HCT116 (cell line): ENCODE measurements around the gene TANGO6. TPM values are rescaled to one million over a fixed set of nuclear protein-coding genes. Genes with fewer than 3 reads are reported as not detected.

Source experiments
- ATAC-seq: fragments of 200-7000 bp; cut with Tn5 transposase; 2 replicates; pipeline ENCODE4 v1.9.1; 2020; ENCODE audit warnings: mild to moderate bottlenecking, moderate library complexity
- BruUV-seq: library from RNA; stranded (reverse); fragments of 400-500 nt; replicated peaks from 2 replicates; lab custom pipeline; 2021; lab: Mats Ljungman, UMichigan
- CTCF ChIA-PET: fragments of 300-600 bp; sonication (Branson Sonifier 250); formaldehyde crosslinking; loops from one replicate; lab custom pipeline; 2021; ENCODE audit warnings: antibody characterized with exemption; lab: Charles Lee
- POLR2A ChIA-PET: fragments of 300-600, 350-600 bp; sonication (Branson Sonifier 250); formaldehyde crosslinking; loops from one replicate; lab custom pipeline; 2021; ENCODE audit warnings: antibody characterized with exemption; lab: Charles Lee
- RAD21 ChIA-PET, 2 experiments: fragments of 300-600 bp; sonication (Branson Sonifier 250); formaldehyde crosslinking; loops; one replicate each; lab custom pipeline; 2023; ENCODE audit warnings: low total read pairs in 2 of 2; ENCODE audit not compliant: uncharacterized antibody in 2 of 2, unreplicated experiment in 2 of 2, low non-redundant PET in 1 of 2; lab: Charles Lee
- DNase-seq: peaks from one replicate; pipeline ENCODE4 v3.0.0-alpha.2; 2010; ENCODE audit warnings: low read depth, low spot score
- H2AFZ ChIP-seq: fragments of 200-600 bp; shearing (Covaris generic), sonication (generic); 2 replicates; pipeline ENCODE4 v1.6.1; 2017; ENCODE audit warnings: low read depth, mixed run types, mixed read lengths, antibody characterized with exemption, low read length; ENCODE audit not compliant: poor library complexity, severe bottlenecking
- H3K27ac ChIP-seq: 2 replicates; pipeline ENCODE4 v1.5.1; 2012; ENCODE audit warnings: low read depth, low read length
- H3K27me3 ChIP-seq: fragments of 200-600 bp; sonication (generic); 2 replicates; pipeline ENCODE4 v1.6.1; 2016; ENCODE audit warnings: mixed run types, low read length, mixed read lengths; ENCODE audit not compliant: insufficient read depth
- H3K36me3 ChIP-seq, 2 experiments: fragments of 200-500 bp in 1 of 2; fragments of 200-600 bp in 1 of 2; sonication (Bioruptor generic) in 1 of 2; sonication (generic) in 1 of 2; 2 replicates each; pipeline versions ENCODE4 v1.5.1 to v1.6.1; 2014 to 2016; ENCODE audit warnings: low read length in 2 of 2, inconsistent platforms in 1 of 2, mixed read lengths in 1 of 2, mixed run types in 1 of 2; ENCODE audit not compliant: insufficient read depth in 2 of 2, control insufficient read depth in 1 of 2
- H3K4me1 ChIP-seq, 2 experiments: fragments of 200-600 bp in 1 of 2; sonication (generic) in 1 of 2; 2 replicates each; pipeline versions ENCODE4 v1.5.1 to v1.6.1; 2012 to 2017; ENCODE audit warnings: low read length in 2 of 2, inconsistent platforms in 1 of 2, mild to moderate bottlenecking in 1 of 2, mixed read lengths in 1 of 2, mixed run types in 1 of 2, moderate library complexity in 1 of 2; ENCODE audit not compliant: insufficient read depth in 2 of 2, control insufficient read depth in 1 of 2
- H3K4me2 ChIP-seq: fragments of 200-600 bp; sonication (generic); 2 replicates; pipeline ENCODE4 v1.6.1; 2017; ENCODE audit warnings: mixed run types, low read length, mixed read lengths
- H3K4me3 ChIP-seq, 2 experiments: fragments of 200-600 bp in 1 of 2; sonication (generic) in 1 of 2; replicated peaks in 1 of 2; 2 replicates each; pipeline ENCODE4 v1.5.1; 2011 to 2016; ENCODE audit warnings: low read length in 2 of 2, control low read depth in 1 of 2, low read depth in 1 of 2, mild to moderate bottlenecking in 1 of 2, mixed read lengths in 1 of 2, mixed run types in 1 of 2
- H3K79me2 ChIP-seq: fragments of 200-600 bp; sonication (generic); 2 replicates; pipeline ENCODE4 v1.6.1; 2017; ENCODE audit warnings: mild to moderate bottlenecking, mixed run types, low read length, moderate library complexity, mixed read lengths; ENCODE audit not compliant: insufficient read depth
- H3K9ac ChIP-seq: fragments of 200-600 bp; sonication (generic); 2 replicates; pipeline ENCODE4 v1.6.1; 2016; ENCODE audit warnings: low read length, mixed read lengths
- H3K9me2 ChIP-seq: fragments of 200-600 bp; sonication (generic), shearing (Covaris generic); 2 replicates; pipeline ENCODE4 v1.6.1; 2017; ENCODE audit warnings: mixed run types, mild to moderate bottlenecking, moderate library complexity; ENCODE audit not compliant: insufficient read depth
- H3K9me3 ChIP-seq, 2 experiments: fragments of 200-500 bp in 1 of 2; fragments of 200-600 bp in 1 of 2; sonication (Bioruptor generic) in 1 of 2; sonication (generic) in 1 of 2; 2 replicates each; pipeline ENCODE4 v1.6.1; 2014 to 2017; ENCODE audit warnings: low read length in 2 of 2, mixed read lengths in 2 of 2, inconsistent platforms in 1 of 2, low read depth in 1 of 2, mild to moderate bottlenecking in 1 of 2, mixed run types in 1 of 2, moderate library complexity in 1 of 2; ENCODE audit not compliant: control insufficient read depth in 1 of 2, insufficient read depth in 1 of 2
- H4K20me1 ChIP-seq: fragments of 200-600 bp; sonication (generic), shearing (Covaris generic); 2 replicates; pipeline ENCODE4 v1.6.1; 2017; ENCODE audit warnings: mixed run types, mild to moderate bottlenecking, moderate library complexity; ENCODE audit not compliant: insufficient read depth
- ATF3 ChIP-seq: IDR thresholded peaks from 2 replicates; pipeline ENCODE4 v1.6.1; 2012
- CTCF ChIP-seq, 3 experiments: fragments of 200-600 bp in 1 of 3; sonication (generic) in 1 of 3; IDR thresholded peaks in 2 of 3; conservative IDR thresholded peaks in 1 of 3; 2 replicates each; pipeline ENCODE4 v1.5.1; 2012 to 2017; ENCODE audit warnings: low read depth in 2 of 3, low read length in 2 of 3, antibody characterized with exemption in 1 of 3, borderline replicate concordance in 1 of 3, control low read depth in 1 of 3, mild to moderate bottlenecking in 1 of 3, mixed read lengths in 1 of 3, mixed run types in 1 of 3, moderate library complexity in 1 of 3; ENCODE audit not compliant: insufficient read depth in 1 of 3
- EZH2phosphoT487 ChIP-seq: fragments of 200-600 bp; IDR thresholded peaks from 2 replicates; pipeline ENCODE4 v1.6.1; 2018; ENCODE audit warnings: antibody characterized with exemption, borderline replicate concordance
- RAD21 ChIP-seq: IDR thresholded peaks from 2 replicates; pipeline ENCODE4 v1.6.1; 2012; ENCODE audit warnings: low read depth, mild to moderate bottlenecking
- ZBTB33 ChIP-seq: IDR thresholded peaks from 2 replicates; pipeline ENCODE4 v1.6.1; 2011; ENCODE audit warnings: mild to moderate bottlenecking, low read length, moderate library complexity; ENCODE audit not compliant: insufficient replicate concordance; ENCODE audit errors: extremely low read depth
- ZFX ChIP-seq: fragments of 450-650 bp; IDR thresholded peaks from 2 replicates; pipeline ENCODE4 v1.6.1; 2017
- intact Hi-C: fragments of 100-400 bp; cut with micrococcal nuclease; formaldehyde crosslinking; loops from 2 replicates; pipeline ENCODE4 v1.10.0; 2022
- total RNA-seq: library from RNA; stranded (reverse); gene quantifications from one replicate; pipeline ENCODE4 v1.2.1, GENCODE V29; 2021; ENCODE audit not compliant: unreplicated experiment

TANGO6 gene
- total RNA-seq, 1 experiment from 2014 or later, result 16.4 TPM

GRCh38 chr16:69095193-69095592, 251.9 kb downstream of the TANGO6 start:
- H3K9ac ChIP-seq, result no peak overlapping the region
- peaks cover 8 to 23% of the 10 kb centered on the region in 2 experiments; a peak in 3 of 4 replicates for H3K4me1 ChIP-seq
- ChIA-PET POLR2A (interaction anchor here (0.6 to 1.9 kb wide), 2 partner anchors 22 to 82 kb away, joined by 4 to 10 read pairs; no protein-coding TSS in a partner anchor), CTCF (interaction anchor here (0.8 kb wide), 1 partner anchor 10 kb away, joined by 3 read pairs; no protein-coding TSS in a partner anchor), RAD21 (no interaction called here)
- TF ChIP-seq ATF3, result no peak
- TF ChIP-seq ZFX, result no peak
- TF ChIP-seq EZH2phosphoT487, result no peak
- TF ChIP-seq CTCF (IDR thresholded peaks at IDR 0.05 in 2 of 3, conservative IDR thresholded peaks at IDR 0.05 in 1 of 3; ENCODE audit: borderline replicate concordance in 1 of 3, insufficient read depth in 1 of 3, low read depth in 2 of 3, low read length in 2 of 3), result no peak
- no peak for TF ChIP-seq RAD21
- no peak for TF ChIP-seq ZBTB33
- H3K27ac ChIP-seq, result no peak overlapping the region
- H4K20me1 ChIP-seq, result no peaks in the 10 kb centered on the region
- no peak overlapping the region for H3K4me3 ChIP-seq
- no peaks in the 10 kb centered on the region for H3K9me3 ChIP-seq
- no peak overlapping the region for H3K4me2 ChIP-seq
- no peaks in the 10 kb centered on the region for H3K36me3 ChIP-seq
- BruUV-seq, result no TSS peak
- DNase-seq (no peak), ATAC-seq (no peak)
- H3K27me3 ChIP-seq, result no peaks in the 10 kb centered on the region
- H2AFZ ChIP-seq, result no peak overlapping the region
- no peaks in the 10 kb centered on the region for H3K9me2 ChIP-seq
- intact Hi-C loops, result no loop called here
- H3K79me2 ChIP-seq, result no peaks in the 10 kb centered on the region
